GM19099 (cell line): ENCODE data around the gene LASP1NB.

Source experiments
- POLR2A ChIP-seq: IDR thresholded peaks from 3 replicates; pipeline ENCODE4 v1.6.1; 2011; ENCODE audit warnings: low read depth; ENCODE audit not compliant: insufficient read length; ENCODE audit errors: extremely low read depth

LASP1NB gene

GRCh38 chr17:38925263-38925995 lies at the start of gene LASP1NB:
Gene LASP1NB, plus strand, starts transcription at chr17:38925614.
- TF ChIP-seq POLR2A: no peak

- no peak for TF ChIP-seq POLR2A
These were observed 48.1 kb upstream of the LASP1NB start for GRCh38 chr17:38877130-38877851.

- TF ChIP-seq POLR2A: no peak
These were observed 45.3 kb upstream of the LASP1NB start for GRCh38 chr17:38879878-38880665.

- no peak for TF ChIP-seq POLR2A
These were observed 43.7 kb upstream of the LASP1NB start for GRCh38 chr17:38881600-38882191.

GRCh38 chr17:38882870-38883269 lies 42.5 kb upstream of the LASP1NB start:
- no peak for TF ChIP-seq POLR2A

GRCh38 chr17:38883592-38884526 lies 41.6 kb upstream of the LASP1NB start:
- no peak for TF ChIP-seq POLR2A

GRCh38 chr17:38885044-38885727 lies 40.2 kb upstream of the LASP1NB start:
- TF ChIP-seq POLR2A: no peak

GRCh38 chr17:38885728-38886642 lies 39.4 kb upstream of the LASP1NB start:
- TF ChIP-seq POLR2A: no peak

- TF ChIP-seq POLR2A: no peak
These were observed 38.8 kb upstream of the LASP1NB start for GRCh38 chr17:38886643-38887010.

GRCh38 chr17:38888842-38889241 lies 36.6 kb upstream of the LASP1NB start:
- no peak for TF ChIP-seq POLR2A

GRCh38 chr17:38889745-38890409 lies 35.5 kb upstream of the LASP1NB start:
- TF ChIP-seq POLR2A: no peak

GRCh38 chr17:38890410-38890746 lies 35.0 kb upstream of the LASP1NB start:
- TF ChIP-seq POLR2A: no peak

GRCh38 chr17:38891441-38891840 lies 34.0 kb upstream of the LASP1NB start:
- no peak for TF ChIP-seq POLR2A

GRCh38 chr17:38892083-38892482 lies 33.3 kb upstream of the LASP1NB start:
- TF ChIP-seq POLR2A: no peak
